GM21717 (cell line): Measurements from ENCODE around the gene AFM.

Experiments
- ATAC-seq: cut with Tn5 transposase; IDR thresholded peaks from one replicate; pipeline ENCODE4 v1.9.1; 2021; ENCODE audit warnings: mild to moderate bottlenecking, moderate library complexity; ENCODE audit not compliant: unreplicated experiment

Gene AFM, protein sequence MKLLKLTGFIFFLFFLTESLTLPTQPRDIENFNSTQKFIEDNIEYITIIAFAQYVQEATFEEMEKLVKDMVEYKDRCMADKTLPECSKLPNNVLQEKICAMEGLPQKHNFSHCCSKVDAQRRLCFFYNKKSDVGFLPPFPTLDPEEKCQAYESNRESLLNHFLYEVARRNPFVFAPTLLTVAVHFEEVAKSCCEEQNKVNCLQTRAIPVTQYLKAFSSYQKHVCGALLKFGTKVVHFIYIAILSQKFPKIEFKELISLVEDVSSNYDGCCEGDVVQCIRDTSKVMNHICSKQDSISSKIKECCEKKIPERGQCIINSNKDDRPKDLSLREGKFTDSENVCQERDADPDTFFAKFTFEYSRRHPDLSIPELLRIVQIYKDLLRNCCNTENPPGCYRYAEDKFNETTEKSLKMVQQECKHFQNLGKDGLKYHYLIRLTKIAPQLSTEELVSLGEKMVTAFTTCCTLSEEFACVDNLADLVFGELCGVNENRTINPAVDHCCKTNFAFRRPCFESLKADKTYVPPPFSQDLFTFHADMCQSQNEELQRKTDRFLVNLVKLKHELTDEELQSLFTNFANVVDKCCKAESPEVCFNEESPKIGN

DNA sequence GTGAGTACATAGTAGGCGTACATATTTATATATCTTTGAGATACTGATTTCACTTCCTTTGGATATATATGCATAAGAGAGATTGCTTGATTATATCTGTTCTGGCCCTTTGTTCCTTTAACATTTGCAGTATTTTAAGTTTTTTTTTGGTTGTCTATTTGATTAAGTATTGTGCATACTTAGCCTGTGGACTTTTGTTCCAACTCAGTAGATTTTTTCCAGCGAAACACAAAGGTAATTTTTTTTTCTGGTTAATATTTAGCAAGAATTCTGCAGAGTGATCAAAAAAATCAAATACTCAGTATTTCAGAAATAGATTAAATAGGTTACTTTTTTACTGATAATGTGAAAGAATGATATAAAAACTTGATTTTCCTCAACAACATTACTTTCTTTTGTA lies at the start of gene AFM:
TSS of gene AFM (plus strand) at position 388 of the 400 bp plus-strand sequence. CDS start 31 bp downstream, outside the sequence.
- no peak for ATAC-seq

DNA sequence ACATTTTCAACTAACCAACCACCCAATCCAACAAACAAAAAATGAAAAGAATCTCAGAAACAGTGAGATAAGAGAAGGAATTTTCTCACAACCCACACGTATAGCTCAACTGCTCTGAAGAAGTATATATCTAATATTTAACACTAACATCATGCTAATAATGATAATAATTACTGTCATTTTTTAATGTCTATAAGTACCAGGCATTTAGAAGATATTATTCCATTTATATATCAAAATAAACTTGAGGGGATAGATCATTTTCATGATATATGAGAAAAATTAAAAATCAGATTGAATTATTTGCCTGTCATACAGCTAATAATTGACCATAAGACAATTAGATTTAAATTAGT lies 49.8 kb upstream of the AFM start:
- ATAC-seq, result no peak

DNA sequence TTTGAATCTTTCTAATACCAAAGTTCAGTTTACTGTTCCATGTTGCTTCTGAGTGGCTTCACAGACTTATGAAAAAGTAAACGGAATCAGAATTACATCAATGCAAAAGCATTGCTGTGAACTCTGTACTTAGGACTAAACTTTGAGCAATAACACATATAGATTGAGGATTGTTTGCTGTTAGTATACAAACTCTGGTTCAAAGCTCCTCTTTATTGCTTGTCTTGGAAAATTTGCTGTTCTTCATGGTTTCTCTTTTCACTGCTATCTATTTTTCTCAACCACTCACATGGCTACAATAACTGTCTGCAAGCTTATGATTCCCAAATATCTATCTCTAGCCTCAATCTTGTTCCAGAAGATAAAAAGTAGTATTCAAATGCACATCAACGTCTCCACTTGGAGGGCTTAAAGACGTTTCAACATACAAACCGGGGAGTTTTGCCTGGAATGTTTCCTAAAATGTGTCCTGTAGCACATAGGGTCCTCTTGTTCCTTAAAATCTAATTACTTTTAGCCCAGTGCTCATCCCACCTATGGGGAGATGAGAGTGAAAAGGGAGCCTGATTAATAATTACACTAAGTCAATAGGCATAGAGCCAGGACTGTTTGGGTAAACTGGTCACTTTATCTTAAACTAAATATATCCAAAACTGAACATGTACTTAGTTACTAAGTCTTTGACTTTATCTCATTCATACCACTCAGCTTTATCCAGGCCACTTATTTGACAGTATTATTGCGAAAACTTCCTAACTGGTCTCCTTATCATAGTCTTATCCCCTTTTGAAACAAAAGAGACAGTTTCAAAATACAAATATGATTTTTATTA lies 49.2 kb upstream of the AFM start:
- ATAC-seq, result no peak

DNA sequence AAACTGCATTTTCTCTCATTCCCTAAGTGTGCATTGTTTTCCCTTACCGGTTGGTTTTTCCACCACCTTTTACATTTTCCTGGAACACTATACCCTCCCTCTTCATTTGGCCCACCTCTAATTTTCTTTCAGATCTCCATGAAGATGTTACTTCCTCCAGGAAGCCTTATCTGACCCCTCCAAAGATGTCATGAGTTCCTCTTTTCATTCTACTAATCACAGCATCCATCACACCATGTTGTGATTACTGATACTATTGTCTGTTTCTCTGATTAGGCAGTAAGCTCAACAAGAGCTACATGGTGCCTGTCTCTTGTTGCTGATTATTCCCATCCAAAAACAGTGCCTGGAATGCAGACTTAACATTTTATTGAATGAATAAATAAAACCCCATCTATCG lies 48.4 kb upstream of the AFM start:
- ATAC-seq, result no peak

DNA sequence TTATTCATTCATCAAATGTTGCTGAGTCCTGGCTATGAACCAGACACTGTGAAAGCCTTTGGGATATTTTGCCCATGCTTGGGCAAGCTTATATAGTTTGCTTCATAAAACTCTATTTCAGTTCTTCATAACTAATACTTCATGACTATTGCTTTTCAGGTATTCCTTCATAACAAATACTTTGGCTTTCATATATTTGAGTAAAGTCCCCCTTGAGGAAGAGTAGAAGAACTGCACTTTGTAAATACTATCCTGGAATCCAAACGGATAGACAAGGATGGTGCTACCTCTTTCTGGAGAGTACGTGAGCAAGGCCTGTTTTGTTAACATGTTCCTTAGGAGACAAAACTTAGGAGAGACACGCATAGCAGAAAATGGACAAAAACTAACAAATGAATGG lies 47.2 kb upstream of the AFM start:
- no peak for ATAC-seq

DNA sequence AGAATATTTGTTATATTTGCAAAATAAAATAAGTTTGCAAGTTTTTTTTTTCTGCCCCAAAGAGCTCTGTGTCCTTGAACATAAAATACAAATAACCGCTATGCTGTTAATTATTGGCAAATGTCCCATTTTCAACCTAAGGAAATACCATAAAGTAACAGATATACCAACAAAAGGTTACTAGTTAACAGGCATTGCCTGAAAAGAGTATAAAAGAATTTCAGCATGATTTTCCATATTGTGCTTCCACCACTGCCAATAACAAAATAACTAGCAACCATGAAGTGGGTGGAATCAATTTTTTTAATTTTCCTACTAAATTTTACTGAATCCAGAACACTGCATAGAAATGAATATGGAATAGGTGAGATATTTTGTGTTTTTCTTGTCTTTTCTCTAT lies 45.6 kb upstream of the AFM start, which contains the start of gene AFP:
TSS of gene AFP (plus strand) at position 238 of the 400 bp plus-strand sequence. CDS start at position 280, 42 bp downstream.
- no peak for ATAC-seq

DNA sequence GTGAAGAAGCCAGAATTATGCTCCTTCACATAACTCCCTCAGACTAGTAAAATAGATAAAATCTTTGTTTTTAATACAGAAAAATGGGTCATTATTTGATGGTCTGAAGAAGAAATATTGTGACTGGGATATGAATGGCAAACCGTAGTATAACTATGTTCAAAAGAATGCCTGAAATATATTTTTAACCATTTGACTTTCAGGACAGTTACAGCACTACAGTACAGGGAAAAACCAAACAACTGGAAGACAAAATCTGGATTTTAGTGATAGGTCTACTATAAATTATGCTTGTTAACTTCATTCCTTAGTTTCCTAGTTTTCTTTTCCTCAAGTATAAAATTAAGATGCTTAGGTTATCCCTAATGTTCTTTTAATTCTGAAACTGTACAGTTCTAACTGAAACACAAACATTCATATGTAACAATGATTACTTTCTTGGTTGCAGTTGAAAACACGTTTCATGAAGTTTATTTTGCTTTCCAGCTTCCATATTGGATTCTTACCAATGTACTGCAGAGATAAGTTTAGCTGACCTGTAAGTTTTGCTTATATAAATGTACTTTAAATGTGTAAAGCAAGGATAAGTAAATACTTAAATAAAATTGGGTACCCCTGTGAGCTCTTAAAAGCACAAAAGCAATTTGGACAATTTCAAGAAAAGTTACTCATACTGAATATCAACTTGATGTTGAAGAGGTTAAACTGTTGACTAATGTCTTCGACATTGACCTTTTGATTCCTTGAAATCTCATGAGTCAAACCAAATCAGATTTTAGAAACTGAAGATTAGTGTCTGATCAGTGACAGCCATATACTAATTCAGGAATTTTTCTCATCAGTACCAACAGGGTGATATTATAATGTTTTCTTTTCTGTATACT lies 44.6 kb upstream of the AFM start:
- no peak for ATAC-seq

DNA sequence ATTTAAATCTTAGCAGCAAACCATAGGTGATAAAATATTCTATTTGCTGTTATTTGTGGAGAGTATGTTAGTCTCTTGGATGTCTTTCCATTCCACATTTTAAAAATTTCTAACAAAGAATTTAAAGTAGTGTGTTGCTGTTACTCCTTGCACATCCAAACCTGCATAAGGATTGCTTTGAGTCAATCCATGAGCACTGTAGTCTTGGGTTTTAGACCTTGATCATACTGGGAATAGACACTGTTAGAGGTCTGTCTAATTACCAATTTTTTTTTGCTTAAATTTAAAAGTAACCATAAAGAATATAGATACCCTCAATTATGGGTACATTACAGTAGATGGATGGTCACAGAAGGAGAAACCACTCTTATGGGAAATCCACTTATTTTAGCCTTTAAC lies 44.0 kb upstream of the AFM start:
- no peak for ATAC-seq

DNA sequence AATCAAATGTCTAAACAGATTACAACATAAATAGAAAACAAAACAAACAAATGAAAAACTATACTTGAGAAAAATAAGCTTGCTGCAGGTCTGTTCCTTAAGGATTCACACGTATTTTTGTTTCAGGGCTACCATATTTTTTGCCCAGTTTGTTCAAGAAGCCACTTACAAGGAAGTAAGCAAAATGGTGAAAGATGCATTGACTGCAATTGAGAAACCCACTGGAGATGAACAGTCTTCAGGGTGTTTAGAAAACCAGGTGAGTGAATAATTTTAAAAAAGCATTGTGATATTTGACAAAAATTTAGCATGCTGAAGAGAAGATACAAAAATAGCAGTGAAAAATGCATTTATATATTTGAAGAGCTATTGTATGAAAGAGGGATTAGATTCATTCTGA lies 43.5 kb upstream of the AFM start:
- ATAC-seq, result no peak

DNA sequence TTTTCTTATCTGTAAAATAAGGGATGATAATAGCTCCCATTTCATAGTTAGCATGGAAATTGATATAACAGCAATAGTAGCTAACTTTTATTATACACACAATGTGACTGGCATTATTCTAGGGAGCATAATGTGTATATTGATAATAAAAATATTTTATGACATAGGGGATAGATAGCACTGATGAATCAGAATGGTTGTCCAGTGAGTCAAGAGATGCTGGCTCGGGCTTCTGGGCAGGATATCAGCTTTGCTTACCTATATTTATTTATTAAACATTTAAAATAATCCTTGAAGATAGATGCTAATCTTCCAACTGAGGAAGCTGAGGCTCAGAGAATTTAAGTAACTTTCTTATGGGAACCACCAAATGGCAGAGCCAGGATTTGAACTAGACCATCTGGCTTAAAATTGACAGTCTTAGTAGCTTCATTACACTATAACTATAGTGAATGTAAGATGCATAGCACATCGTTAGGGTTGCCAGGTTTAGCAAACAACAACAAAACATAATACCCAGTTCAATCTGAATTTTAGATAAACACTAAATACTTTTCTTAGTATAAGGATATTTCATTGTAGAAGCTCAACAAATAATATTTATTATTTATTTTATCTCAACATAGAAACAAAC lies 42.8 kb upstream of the AFM start:
- ATAC-seq, result no peak

DNA sequence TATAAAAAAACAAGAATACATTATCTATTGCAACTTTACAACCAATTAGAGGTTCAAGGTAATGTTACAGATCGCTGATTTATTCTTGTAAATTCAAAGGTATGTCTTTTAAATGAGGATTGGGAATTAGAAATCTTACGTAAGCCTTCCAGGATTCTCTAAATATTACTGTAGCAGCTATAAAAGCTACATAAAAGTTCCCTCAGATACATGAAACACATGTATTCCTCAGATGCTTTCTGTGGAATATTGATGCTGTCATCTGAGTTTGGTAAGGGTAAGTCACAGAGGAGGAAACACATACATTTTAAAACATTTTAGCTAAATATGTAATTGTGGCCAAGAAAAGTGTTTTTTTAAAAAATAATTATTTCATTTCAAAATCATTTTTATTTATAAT lies 42.1 kb upstream of the AFM start:
- no peak for ATAC-seq

DNA sequence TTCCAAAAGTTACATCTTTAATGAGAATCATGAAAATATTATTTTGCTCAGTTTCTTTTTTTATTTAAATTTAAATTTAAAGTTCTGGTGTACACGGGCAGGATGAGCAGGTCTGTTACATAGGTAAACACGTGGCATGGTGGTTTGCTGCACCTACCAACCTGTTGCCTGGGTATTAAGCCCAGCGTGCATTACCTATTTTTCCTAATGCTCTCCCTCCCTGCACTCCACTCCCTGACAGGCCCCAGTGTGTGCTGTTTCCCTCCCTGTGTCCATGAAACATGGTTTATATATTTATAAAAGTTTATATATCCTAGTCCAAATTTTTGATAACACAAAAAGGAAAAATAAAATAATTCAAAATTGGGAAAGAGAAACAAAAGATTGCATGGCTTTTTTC lies 41.6 kb upstream of the AFM start:
- no peak for ATAC-seq

DNA sequence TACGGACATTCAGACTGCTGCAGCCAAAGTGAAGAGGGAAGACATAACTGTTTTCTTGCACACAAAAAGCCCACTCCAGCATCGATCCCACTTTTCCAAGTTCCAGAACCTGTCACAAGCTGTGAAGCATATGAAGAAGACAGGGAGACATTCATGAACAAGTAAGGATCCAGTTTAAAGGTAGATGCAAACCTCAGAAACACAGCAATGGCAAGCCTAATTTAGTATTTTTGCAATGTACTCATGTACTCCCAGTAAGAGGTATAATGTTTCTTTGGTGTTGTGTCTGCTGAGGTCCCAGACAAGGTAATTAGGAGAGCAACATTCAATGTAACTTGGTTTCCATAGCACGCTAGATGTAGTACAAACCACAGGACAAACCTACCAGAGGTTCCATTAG lies 40.9 kb upstream of the AFM start:
- no peak for ATAC-seq

DNA sequence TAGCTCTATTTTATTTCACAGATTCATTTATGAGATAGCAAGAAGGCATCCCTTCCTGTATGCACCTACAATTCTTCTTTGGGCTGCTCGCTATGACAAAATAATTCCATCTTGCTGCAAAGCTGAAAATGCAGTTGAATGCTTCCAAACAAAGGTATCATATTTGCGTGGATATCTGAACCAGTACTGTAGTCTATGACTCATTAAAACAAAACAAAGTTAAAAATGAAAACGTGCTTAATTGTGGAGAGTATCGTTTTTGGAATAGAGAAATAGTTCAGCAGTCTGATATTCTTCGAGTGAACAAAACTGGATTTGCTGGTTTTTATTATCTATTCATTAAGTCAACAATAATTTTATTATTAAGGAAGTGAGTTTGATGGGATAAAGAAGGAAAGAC lies 39.3 kb upstream of the AFM start:
- no peak for ATAC-seq

DNA sequence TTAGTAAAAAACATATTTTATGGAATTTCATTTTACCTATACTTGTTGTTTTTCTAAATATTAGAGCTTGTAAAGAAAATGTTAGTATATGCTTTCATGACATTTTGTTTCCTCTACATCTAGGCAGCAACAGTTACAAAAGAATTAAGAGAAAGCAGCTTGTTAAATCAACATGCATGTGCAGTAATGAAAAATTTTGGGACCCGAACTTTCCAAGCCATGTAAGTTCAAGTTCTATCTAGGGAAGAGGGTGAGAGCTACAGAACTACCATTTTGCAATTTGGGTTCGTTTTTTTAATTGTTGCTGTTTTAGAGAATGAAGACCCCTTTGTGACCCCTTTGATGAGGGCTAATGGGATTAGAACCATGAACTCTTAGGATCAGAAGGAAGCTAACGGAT lies 38.3 kb upstream of the AFM start:
- ATAC-seq, result no peak

DNA sequence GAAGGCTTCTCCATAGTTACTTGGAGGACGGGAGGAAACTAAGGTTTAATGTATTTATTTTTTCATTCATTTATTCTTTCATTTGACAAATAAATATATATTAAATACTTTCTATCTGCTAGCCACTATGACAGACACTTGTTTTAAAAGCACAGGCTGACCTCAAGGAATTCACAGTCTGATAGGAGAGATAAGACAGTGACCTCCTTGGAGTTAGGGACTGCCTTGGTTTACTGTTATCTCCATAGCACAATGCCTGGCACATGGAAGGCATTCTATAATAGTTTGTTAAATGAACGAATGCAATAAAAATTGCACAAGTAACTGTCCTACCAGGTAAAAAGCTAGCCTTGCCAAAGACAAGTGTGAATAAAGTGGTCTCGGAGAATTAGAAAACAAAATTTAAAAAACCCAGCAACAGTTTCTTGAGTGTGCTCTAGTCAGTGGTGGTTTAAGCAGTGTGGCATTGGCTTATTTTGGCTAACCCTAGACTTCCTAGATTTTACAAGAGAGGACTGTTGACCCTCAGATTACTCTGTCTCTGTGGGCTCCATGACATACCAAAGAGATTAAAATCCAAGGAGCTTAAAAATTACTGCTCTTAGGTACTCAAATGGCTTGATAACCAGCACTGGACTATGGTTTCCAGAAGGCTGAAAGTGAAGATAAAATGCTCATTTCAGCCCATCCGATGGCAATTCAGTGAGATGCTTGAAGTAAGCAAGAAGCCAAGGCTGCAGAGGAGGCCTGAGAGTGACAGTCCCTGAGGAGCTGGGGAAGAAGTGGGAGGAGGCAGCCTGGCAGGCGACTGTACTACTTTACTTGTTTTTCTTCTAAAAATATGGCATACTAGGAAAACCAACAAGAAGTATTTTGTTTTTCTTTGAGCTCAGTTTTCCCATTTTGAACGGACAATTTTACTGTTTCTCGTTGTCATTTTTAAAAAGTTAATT lies 35.9 kb upstream of the AFM start:
- ATAC-seq, result no peak

DNA sequence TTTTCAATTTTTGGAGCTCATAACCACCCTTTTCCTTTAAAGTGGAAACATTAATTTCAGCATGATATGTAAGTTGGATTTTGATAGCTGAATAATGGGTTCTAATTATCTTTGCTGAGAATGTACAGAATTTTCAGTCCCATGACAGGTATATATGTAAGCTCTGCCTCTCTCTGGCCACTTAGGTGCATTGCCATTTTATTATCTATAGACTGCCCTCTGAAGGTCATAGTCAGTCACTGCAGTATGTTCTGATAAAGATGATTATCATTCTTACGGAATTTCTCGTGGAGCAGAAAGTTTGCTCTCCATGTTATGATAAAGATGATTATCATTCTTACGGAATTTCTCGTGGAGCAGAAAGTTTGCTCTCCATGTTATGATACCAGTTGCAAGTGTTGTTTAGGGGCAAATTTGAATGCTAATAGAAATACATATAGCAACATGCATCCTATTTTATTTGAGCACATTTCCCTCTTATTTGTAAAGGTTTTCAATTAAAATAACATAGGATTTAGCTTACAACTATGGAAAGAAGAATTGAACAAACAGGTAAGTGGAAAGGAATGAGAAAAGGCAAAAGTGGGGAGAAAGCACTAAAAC lies 35.1 kb upstream of the AFM start:
- ATAC-seq, result peak; percentile 98

DNA sequence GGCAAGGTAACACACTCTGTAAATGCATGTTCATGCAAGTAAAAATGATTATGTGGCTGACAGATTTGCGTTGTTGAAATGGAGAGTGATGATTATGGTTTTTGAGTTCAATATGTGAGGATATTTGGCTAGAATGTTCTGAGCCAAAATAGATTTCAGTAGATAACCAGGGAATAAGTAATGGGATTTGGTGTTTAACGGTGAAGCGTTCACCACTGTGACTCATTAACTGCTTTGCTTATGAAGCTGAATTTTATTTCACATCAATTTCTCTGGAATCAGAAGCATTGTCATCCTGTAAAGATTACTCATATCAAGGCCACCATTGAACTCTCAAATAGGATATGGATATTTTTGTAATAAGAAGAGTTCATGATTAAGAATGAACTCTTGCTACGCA lies 33.9 kb upstream of the AFM start:
- no peak for ATAC-seq
